Measurements from ENCODE around the gene HECA.
A peak's percentile ranks its signal among the peaks of the same experiment; 100 is the strongest.
"Not testable (repeated sequence)": the region's sequence is repeated elsewhere in the genome, so short reads cannot be mapped to it uniquely, and the experiment has no call there.

HECA gene

DNA sequence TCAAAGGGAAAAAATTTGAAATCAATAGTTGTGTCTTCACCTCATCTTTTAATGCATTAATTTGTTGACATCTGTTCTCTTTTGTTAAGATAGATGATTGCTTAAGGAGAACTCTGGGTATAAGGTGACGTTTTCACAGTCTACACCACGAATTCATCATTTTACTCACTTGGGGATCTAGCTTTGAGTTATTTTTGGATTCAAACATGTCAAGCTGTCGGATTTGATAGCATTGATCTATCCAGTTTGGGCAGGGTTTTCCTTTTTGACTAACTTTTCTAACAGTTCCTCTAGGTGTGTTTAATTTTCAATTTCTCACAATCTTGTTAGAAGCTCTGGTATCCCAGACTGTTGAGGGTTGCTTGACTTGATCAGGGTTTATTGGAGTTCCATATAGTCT, 49.6 kb downstream of the HECA start:
- no peak for DNase-seq
- in situ Hi-C loops (cut with HindIII; ENCODE audit: low pct_ligation_motif_present, low pct_unique_long_range_greater_than_20kb, low sequenced_read_pairs), result no loop called here

DNA sequence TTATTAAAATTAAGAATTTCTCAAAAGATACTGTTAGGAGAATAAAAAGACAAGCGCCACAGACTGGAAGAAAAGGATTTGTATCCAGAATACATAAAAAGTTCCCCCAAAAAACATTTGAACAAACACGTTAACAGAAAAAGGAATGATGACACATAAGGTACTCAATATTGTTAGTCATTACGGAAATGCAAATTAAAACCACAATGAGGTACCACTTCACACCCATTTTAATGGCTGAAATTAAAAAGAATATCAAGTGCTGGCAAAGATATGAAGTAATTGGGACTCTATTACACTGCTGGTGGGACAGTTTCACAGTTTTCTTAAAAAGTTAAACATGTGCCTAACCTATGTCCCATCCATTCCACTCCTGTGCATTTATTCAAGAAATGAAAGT, 51.4 kb downstream of the HECA start:
- no peak for DNase-seq
- in situ Hi-C loops (cut with HindIII; ENCODE audit: low pct_ligation_motif_present, low pct_unique_long_range_greater_than_20kb, low sequenced_read_pairs), result no loop called here

DNA sequence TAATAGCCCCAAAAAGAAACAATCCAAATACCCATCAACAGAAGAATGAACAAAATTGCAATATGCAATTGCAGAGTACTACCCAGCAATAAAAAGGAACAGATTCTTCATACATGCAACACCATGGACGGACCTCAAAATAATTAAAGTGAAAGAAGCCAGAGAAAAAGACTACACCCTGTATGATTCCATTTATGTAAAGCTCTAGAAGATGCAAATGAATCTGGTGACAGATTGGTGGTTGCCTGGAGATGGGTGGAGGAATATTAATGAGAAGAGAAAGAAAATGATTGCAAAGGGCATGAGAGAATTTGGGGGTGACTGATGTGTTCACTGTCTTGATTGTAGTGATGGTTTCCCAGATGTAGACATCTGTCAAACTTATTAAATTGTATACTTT, 51.8 kb downstream of the HECA start:
- no peak for DNase-seq
- in situ Hi-C loops (cut with HindIII; ENCODE audit: low pct_ligation_motif_present, low pct_unique_long_range_greater_than_20kb, low sequenced_read_pairs), result no loop called here

DNA sequence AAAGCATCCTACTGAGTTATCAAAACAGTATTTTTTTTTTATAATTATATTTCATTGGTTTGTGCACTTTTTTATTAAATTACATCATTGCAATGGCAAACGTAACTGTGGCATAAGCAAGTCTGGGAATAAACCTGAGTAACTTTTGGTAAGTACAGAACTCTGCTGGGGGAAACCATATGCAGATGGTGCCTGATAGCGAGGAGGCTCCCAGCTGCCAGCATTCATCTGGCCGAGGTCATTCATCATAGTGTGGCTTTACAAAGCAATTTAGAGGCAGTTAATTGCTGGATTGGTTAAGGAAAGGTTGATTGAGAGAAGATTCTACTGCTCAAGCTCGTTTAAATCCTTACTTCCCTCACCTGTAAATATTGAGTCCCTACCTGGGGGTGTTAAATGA, 52.6 kb downstream of the HECA start:
- in situ Hi-C loops (cut with HindIII; ENCODE audit: low pct_ligation_motif_present, low pct_unique_long_range_greater_than_20kb, low sequenced_read_pairs), result no loop called here
- no peak for DNase-seq

DNA sequence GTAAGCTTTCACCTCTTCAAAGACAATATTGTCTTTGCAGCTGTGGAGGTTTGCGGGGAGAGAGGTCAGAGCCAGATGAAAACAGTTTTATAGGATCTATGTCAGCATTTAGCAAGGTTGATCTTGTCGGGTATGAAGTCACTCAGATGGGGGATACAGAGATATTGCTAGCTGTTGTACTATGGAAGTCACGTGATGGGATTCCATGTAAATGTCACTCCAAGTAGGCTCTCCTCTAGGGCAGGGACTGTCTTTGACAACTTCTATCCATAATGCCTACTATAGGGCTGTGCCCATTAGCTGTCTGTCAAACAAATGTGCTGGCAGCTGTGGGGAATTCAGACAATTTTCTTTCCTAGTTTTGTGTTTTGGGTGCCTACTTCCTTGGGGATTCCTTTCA, 54.8 kb downstream of the HECA start:
- in situ Hi-C loops (cut with HindIII; ENCODE audit: low pct_ligation_motif_present, low pct_unique_long_range_greater_than_20kb, low sequenced_read_pairs), result no loop called here

DNA sequence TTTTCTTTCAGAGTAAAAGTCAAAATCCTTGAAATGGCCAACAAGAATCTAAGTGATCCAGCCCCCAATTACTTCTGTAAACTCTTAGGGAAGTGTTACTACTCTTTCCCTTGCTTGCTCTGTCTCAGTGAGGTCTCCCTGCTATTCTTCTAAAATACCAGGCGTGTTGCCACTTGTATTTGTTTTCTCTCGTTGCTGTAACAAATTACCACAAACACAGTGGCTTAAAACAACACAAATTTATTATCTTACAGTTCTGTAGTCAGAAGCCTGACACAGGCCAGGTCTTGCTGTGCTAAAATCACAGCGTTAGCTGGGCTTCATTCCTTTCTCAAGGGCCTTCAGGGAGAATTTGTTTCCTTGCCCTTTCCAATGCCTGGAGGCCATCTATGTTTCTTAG, 59.9 kb downstream of the HECA start:
- no peak for DNase-seq
- in situ Hi-C loops (cut with HindIII; ENCODE audit: low pct_ligation_motif_present, low pct_unique_long_range_greater_than_20kb, low sequenced_read_pairs), result no loop called here

More for the DNA sequence above, 54.8 kb downstream of the HECA start:
- DNase-seq, result no peak

DNA sequence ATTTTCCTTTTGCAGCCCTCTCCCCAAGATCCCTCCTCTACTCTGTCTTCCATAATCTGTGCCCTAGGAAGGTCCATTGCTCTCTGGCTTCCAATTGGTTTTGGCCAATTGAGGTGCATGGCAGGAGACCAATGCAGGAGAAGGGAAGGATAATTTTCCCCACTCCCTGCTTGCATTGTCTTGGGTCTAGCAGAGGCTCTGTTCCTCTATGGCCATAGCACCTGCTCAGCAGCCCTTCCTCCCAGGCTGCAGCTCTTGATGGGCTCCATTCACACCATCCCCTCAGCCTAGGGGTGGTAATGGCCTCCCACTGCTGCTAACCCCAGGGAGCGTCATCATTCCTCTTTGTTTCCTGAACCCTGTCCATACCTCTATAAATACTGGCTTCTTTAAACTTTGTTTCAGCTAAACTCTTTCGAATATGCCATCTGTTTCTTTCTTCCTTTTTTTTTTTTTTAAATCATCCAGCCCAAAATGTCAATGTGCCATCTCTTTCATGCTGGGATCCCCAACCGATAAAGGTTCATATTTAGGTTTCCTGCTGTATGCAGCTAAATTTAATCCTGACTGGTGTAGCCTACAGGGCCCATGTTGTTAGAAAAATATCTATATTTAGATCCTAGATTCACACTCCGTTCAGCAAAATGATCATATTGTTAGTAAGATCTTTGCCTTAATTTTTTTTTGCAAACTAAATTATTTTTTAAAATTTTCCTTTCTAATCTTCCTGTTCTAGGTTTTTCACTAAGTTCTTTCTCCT, 63.8 kb downstream of the HECA start:
- in situ Hi-C loops (cut with HindIII; ENCODE audit: low pct_ligation_motif_present, low pct_unique_long_range_greater_than_20kb, low sequenced_read_pairs), result no loop called here
- DNase-seq, result no peak

DNA sequence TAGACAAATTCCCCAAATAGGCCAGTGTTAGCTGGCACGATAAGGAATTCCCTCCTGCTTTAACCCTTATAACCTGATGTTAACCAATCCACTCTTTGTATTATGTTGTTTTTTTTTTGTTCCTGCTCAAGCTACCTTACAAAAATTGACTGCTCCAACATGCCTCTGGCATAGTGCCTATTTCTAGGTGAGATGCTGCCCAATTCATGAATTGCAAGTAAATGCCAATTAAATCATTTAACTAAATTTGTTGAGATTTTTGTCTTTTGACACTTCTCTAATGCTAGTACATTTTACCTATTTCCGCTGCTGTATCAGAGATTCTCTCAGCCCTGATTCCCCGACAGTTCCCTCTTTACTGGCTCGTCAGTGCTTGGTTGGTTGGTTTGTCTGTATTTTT, 66.5 kb downstream of the HECA start:
- DNase-seq, result no peak
- in situ Hi-C loops (cut with HindIII; ENCODE audit: low pct_ligation_motif_present, low pct_unique_long_range_greater_than_20kb, low sequenced_read_pairs), result no loop called here

DNA sequence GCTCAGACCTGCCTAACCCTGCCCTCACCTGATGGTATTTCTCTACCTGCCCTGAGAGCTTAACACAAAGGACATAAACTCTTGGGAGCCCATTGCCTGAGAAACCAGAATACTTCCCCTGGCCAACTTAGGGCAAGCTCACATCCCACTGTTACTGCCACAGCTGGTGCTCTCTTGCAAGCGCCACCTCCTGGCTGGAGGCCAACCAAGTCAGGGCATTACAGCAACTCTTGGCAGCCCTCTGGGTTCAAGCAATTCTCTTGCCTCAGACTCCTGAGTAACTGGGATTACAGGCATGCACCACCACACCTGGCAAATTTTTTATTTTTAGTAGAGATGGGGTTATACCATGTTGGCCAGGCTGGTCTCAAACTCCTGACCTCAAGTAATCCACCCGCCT, 70.1 kb downstream of the HECA start:
- in situ Hi-C loops (cut with HindIII; ENCODE audit: low pct_ligation_motif_present, low pct_unique_long_range_greater_than_20kb, low sequenced_read_pairs), result no loop called here
- DNase-seq, result no peak

DNA sequence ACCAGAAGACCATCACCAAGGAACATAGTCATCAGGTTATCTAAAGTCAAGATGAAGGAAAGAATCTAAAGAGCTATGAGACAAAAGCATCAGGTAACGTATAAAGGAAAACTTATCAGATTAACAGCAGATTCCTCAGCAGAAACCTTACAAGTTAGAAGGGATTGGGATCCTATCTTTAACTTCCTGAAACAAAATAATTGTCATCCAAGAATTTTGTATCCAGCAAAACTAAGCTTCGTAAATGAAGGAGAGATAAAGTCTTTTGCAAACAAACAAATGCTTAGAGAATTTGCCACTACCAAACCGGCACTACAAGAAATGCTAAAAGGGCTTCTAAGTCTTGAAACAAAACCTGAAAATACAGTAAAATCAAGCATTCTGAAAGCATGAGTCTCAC, 71.0 kb downstream of the HECA start:
- in situ Hi-C loops (cut with HindIII; ENCODE audit: low pct_ligation_motif_present, low pct_unique_long_range_greater_than_20kb, low sequenced_read_pairs), result no loop called here
- DNase-seq, result no peak

DNA sequence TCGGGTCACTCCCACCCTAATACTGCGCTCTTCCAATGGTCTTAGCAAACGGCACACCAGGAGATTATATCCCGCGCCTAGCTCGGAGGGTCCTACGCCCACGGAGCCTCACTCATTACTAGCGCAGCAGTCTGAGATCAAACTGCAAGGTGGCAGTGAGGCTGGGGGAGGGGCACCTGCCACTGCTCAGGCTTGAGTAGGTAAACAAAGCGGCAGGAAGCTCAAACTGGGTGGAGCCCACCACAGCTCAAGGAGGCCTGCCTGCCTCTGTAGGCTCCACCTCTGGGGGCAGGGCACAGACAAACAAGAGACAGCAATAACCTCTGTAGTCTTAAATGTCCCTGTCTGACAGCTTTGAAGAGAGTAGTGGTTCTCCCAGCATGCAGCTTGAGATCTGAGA, 75.9 kb downstream of the HECA start:
- in situ Hi-C loops (cut with HindIII; ENCODE audit: low pct_ligation_motif_present, low pct_unique_long_range_greater_than_20kb, low sequenced_read_pairs); DNase-seq: not testable (repeated sequence)

DNA sequence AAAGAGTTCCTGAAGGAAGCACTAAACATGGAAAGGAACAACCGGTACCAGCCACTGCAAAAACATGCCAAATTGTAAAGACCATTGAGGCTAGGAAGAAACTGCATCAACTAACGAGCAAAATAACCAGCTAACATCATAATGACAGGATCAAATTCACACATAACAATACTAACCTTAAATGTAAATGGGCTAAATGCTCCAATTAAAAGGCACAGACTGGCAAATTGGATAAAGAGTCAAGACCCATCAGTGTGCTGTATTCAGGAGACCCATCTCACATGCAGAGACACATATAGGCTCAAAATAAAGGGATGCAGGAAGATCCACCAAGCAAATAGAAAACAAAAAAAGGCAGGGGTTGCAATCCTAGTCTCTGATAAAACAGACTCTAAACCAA, 77.6 kb downstream of the HECA start:
- in situ Hi-C loops (cut with HindIII; ENCODE audit: low pct_ligation_motif_present, low pct_unique_long_range_greater_than_20kb, low sequenced_read_pairs); DNase-seq: not testable (repeated sequence)

DNA sequence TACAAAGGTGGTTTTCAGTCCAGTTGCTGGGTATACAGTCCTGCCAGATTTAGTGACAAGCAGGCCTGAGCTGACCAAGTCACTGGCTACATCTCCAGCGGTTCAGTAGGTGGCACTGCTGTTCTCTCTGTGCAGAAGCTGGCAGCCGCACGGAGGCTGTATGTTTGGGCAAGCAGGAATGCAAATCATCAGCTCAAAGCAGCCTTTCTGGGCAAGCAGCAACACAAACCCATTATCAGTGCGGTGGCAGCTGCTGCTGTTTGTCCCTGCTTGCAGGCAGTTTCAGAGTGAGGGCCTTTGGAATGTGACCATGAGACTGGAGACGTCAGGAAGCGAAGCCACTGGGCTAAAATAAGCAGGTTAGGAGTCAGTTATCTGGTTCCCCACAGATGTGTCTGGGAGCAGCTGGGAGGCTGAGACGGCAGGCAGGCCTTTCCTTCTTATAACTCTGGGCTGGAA, 84.4 kb downstream of the HECA start:
- DNase-seq, result peak; percentile 19
- in situ Hi-C loops (cut with HindIII; ENCODE audit: low pct_ligation_motif_present, low pct_unique_long_range_greater_than_20kb, low sequenced_read_pairs), result no loop called here

DNA sequence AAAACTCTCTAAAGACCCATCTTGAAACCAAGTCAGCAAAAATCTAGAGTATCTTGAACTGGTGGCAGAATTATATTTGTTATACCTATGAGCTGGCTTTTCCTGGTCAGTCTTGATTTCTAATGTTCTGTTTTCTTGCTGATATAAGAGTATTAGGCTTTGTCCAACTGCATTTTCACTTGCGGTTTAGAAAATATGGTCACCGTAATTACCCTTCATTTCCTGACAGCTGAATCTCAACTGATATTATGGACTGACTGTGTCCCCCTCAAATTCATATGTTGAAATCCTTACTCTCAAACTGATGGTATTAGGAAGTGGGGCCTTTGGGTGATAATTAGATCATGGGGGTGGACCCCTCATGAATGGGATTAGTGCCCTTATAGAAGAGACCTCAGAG, 84.9 kb downstream of the HECA start:
- DNase-seq, result no peak

DNA sequence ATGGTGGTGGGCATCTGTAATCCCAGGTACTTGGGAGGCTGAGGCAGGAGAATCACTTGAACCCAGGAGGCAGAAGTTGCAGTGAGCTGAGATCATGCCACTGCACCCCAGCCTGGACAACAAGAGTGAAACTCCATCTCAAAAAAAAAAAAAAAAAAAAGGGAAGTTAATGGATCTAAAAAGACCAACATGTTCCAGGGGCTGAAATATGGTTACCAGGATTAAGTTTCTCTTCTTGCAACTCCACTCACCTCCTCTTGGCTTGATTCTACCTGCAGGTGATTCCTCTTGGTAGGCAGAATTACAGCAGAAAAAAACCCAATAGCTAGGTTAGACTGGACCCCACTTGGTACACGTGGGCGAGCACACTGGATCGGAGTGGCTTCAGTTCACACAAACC, 93.5 kb downstream of the HECA start:
- DNase-seq; in situ Hi-C loops (cut with HindIII; ENCODE audit: low pct_ligation_motif_present, low pct_unique_long_range_greater_than_20kb, low sequenced_read_pairs): not testable (repeated sequence)

More for the DNA sequence above, 84.9 kb downstream of the HECA start:
- in situ Hi-C loops (cut with HindIII; ENCODE audit: low pct_ligation_motif_present, low pct_unique_long_range_greater_than_20kb, low sequenced_read_pairs), result no loop called here

Measured in ACHN (cell line).